ENCODE measurements around the gene NUDT14.

NUDT14 gene

DNA sequence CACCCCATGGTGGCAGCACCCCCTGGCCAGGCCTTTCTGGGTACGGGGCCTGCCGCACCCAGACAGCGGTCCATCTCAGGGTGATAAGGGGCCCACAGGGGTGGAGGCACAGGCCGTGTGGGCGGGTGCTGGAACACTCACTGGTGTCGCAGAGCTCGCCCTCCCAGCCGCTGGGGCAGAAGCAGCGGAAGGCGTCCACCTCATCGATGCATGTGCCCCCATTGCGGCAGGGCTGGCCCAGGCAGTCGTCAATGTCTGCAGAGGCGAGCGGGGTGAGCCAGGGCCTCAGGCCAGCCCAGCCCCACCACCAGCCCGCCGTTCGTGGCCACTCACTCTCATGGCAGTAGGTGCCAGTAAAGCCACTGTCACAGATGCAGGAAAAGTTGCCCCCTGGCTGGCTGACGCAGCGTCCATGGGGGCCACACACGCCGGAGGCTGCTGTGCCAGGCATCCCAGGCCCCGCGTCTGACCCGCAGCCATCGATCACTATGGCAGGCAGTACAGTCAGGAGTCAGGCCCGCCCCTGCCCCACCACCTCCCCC lies 32.4 kb downstream of the NUDT14 start:
- TF ChIP-seq TAF1 (IDR thresholded peaks at IDR 0.05; ENCODE audit: borderline replicate concordance, insufficient read depth, low read length), result no peak
- TF ChIP-seq POLR2AphosphoS5 (IDR thresholded peaks at IDR 0.05; ENCODE audit: low read depth, low read length), result no peak
- no peak for TF ChIP-seq FOXP2 (optimal IDR thresholded peaks at IDR 0.05; ENCODE audit: borderline replicate concordance, extremely low read depth, extremely low read length, insufficient read depth)
- TF ChIP-seq, protein P1, sequence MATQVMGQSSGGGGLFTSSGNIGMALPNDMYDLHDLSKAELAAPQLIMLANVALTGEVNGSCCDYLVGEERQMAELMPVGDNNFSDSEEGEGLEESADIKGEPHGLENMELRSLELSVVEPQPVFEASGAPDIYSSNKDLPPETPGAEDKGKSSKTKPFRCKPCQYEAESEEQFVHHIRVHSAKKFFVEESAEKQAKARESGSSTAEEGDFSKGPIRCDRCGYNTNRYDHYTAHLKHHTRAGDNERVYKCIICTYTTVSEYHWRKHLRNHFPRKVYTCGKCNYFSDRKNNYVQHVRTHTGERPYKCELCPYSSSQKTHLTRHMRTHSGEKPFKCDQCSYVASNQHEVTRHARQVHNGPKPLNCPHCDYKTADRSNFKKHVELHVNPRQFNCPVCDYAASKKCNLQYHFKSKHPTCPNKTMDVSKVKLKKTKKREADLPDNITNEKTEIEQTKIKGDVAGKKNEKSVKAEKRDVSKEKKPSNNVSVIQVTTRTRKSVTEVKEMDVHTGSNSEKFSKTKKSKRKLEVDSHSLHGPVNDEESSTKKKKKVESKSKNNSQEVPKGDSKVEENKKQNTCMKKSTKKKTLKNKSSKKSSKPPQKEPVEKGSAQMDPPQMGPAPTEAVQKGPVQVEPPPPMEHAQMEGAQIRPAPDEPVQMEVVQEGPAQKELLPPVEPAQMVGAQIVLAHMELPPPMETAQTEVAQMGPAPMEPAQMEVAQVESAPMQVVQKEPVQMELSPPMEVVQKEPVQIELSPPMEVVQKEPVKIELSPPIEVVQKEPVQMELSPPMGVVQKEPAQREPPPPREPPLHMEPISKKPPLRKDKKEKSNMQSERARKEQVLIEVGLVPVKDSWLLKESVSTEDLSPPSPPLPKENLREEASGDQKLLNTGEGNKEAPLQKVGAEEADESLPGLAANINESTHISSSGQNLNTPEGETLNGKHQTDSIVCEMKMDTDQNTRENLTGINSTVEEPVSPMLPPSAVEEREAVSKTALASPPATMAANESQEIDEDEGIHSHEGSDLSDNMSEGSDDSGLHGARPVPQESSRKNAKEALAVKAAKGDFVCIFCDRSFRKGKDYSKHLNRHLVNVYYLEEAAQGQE (IDR thresholded peaks at IDR 0.05; ENCODE audit: insufficient read depth in 1 of 2, low read depth in 2 of 2, low read length in 2 of 2), result no peak
- TF ChIP-seq SIN3A (IDR thresholded peaks at IDR 0.05; ENCODE audit: borderline replicate concordance, insufficient read depth, low read length), result no peak

DNA sequence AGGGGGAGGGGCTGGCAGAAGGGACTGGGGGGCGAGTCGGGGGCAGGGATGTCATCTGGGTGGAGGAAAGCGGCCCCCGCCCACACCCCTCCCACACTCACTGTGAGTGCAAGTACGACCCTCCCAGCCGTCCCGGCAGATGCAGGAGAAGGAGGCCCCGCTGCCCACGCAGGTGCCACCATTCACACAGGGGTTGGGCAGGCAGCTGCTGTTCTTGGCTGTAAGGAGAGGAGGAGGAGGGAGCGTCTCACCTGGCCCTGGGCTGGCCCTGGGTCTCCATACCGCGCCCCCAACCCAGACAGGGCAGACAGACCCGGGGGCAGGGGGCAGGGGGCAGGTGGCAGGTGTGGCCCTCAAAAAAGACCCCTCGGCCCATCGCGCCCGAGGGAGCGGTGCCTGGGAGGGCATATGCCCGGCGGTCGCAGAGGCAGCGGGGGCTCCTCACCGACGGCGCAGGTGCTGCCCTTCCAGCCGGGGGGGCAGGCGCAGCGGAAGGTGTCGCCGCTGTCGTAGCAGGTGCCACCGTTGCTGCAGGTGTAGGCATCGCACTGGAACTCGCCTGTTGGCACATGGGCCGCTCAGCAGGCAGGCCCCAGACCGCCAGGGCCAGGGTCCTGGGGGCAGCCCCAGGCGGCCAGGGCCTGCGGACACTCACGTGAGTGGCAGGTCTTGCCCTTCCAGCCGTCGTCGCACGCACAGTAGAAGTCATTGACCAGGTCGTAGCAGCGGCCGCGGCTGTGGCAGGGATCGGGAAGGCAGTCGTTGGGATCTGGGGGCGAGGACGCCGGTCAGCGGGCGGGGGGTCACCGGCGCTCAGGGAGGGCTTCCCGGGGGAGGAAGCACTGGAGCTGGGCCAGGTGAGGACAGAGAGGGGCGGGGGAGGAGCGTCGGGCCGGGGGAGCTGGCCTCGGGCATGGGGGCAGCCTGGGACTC lies 33.2 kb downstream of the NUDT14 start:
- TF ChIP-seq SIN3A (IDR thresholded peaks at IDR 0.05; ENCODE audit: borderline replicate concordance, insufficient read depth, low read length), result no peak
- no peak for TF ChIP-seq FOXP2 (optimal IDR thresholded peaks at IDR 0.05; ENCODE audit: borderline replicate concordance, extremely low read depth, extremely low read length, insufficient read depth)
- no peak for TF ChIP-seq TAF1 (IDR thresholded peaks at IDR 0.05; ENCODE audit: borderline replicate concordance, insufficient read depth, low read length)
- TF ChIP-seq POLR2AphosphoS5 (IDR thresholded peaks at IDR 0.05; ENCODE audit: low read depth, low read length), result no peak
- TF ChIP-seq, protein P1 (IDR thresholded peaks at IDR 0.05; ENCODE audit: insufficient read depth in 1 of 2, low read depth in 2 of 2, low read length in 2 of 2), result no peak

DNA sequence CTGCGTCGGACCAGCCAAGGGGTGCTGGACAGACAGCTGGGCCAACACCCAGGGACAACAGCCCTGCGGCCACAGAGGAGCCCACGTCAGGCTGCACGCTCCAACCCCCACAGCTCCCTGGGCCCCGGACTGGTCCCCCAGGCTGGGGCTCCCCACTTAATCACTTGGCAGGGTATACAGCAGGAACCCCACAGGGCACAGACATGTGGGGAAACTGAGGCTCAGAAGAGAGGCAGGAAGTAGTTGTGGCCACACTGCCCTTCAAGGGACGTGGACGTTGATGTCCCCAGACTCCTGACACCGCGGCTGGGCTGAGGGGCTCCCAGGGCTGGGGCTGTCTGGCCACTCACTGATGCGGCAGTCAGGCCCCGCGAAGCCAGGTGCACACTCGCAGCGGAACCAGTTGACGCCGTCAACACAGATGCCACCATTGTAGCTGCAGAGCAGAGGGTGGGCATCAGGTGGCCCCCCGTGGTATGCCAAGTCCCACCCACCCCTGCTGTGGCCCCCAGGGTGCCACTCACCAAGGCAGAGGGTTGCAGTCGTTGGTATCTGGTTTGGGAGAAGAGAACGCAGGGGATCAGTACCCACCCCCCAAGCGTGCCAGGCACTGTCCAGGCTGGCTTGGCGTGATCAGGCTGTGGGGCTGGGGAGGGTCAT lies 34.0 kb downstream of the NUDT14 start:
- TF ChIP-seq POLR2AphosphoS5 (IDR thresholded peaks at IDR 0.05; ENCODE audit: low read depth, low read length) (no peak), FOXP2 (optimal IDR thresholded peaks at IDR 0.05; ENCODE audit: borderline replicate concordance, extremely low read depth, extremely low read length, insufficient read depth) (no peak), SIN3A (IDR thresholded peaks at IDR 0.05; ENCODE audit: borderline replicate concordance, insufficient read depth, low read length) (no peak), TAF1 (IDR thresholded peaks at IDR 0.05; ENCODE audit: borderline replicate concordance, insufficient read depth, low read length) (no peak)
- TF ChIP-seq, protein P1 (IDR thresholded peaks at IDR 0.05; ENCODE audit: insufficient read depth in 1 of 2, low read depth in 2 of 2, low read length in 2 of 2), result no peak

DNA sequence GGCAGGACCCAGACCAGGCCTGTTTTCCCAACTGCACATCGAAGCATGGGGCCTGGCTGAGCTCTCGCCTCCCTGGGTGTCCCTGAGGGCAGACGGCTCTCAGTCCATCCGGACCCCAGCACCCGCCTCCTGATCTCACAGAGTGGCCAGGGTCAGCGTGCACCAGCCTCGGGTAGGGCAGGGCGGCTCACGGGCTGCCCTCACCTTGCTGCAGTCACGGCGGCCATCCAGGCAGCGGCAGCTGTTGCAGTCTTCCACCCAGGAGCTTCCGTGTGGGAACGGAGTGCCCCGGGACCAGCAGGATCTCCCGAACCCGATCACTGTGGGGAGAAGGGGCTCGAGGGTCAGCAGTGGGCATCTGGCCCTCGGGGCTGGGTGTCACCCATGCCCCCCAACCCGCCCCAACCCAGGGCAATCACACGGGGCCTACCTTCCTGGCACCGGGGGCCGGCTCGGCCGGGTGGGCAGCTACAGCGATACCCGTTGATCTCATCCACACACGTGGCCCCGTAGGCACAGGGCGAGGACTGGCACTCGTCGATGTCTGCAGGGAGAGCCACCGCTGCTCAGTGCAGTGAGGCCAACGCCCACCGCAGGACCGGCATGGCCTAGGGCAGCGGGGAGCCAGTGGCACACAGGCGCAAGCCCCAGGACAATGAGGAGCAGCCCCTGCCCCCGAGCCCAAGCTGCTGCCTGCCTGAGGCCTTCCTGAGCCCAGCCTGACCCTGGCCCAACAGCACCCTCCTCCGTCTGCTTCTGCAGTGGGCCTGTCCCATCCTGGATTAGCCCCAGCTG lies 34.7 kb downstream of the NUDT14 start:
- TF ChIP-seq TAF1 (IDR thresholded peaks at IDR 0.05; ENCODE audit: borderline replicate concordance, insufficient read depth, low read length), result no peak
- no peak for TF ChIP-seq FOXP2 (optimal IDR thresholded peaks at IDR 0.05; ENCODE audit: borderline replicate concordance, extremely low read depth, extremely low read length, insufficient read depth)
- TF ChIP-seq SIN3A (IDR thresholded peaks at IDR 0.05; ENCODE audit: borderline replicate concordance, insufficient read depth, low read length), result no peak
- TF ChIP-seq POLR2AphosphoS5 (IDR thresholded peaks at IDR 0.05; ENCODE audit: low read depth, low read length), result no peak
- TF ChIP-seq, protein P1 (IDR thresholded peaks at IDR 0.05; ENCODE audit: insufficient read depth in 1 of 2, low read depth in 2 of 2, low read length in 2 of 2), result no peak

All from PFSK-1 (cell line).